Activated CD4-positive, alpha-beta T cell treated with anti-CD3 and anti-CD28 coated beads, Interleukin-2, amount 10 ng/mL, durations not matched to agents 24 days and 14 days (primary cell): ENCODE data around the gene FAR2. TPM values are rescaled to one million over a fixed set of nuclear protein-coding genes. Genes with fewer than 3 reads are reported as not detected.

ENCODE experiments used
- DNase-seq: peaks from one replicate; pipeline ENCODE4 v3.0.0; 2022
- H3K27ac Mint-ChIP-seq: one replicate; pipeline ENCODE4 v1.8.0; 2022; ENCODE audit warnings: mild to moderate bottlenecking, mixed read lengths
- H3K27me3 Mint-ChIP-seq: one replicate; pipeline ENCODE4 v1.8.0; 2022; ENCODE audit warnings: mixed read lengths
- H3K36me3 Mint-ChIP-seq: one replicate; pipeline ENCODE4 v1.8.0; 2022; ENCODE audit warnings: low read depth, mild to moderate bottlenecking, mixed read lengths
- H3K4me1 Mint-ChIP-seq: one replicate; pipeline ENCODE4 v1.8.0; 2021; ENCODE audit warnings: mixed read lengths
- H3K4me3 Mint-ChIP-seq: one replicate; pipeline ENCODE4 v1.8.0; 2022; ENCODE audit warnings: mild to moderate bottlenecking, moderate library complexity, mixed read lengths
- H3K9me3 Mint-ChIP-seq: one replicate; pipeline ENCODE4 v1.8.0; 2021; ENCODE audit warnings: mixed read lengths
- intact Hi-C: fragments of 100-400 bp; cut with micrococcal nuclease; formaldehyde crosslinking; loops from one replicate; pipeline ENCODE4 v1.15.1; 2023
- total RNA-seq: library from RNA; stranded (reverse); gene quantifications from 2 replicates; pipeline ENCODE4 v1.2.3, GENCODE V29; 2022

The FAR2 gene
- total RNA-seq, 1 donor from 2014 or later, result 5.2 TPM

DNA sequence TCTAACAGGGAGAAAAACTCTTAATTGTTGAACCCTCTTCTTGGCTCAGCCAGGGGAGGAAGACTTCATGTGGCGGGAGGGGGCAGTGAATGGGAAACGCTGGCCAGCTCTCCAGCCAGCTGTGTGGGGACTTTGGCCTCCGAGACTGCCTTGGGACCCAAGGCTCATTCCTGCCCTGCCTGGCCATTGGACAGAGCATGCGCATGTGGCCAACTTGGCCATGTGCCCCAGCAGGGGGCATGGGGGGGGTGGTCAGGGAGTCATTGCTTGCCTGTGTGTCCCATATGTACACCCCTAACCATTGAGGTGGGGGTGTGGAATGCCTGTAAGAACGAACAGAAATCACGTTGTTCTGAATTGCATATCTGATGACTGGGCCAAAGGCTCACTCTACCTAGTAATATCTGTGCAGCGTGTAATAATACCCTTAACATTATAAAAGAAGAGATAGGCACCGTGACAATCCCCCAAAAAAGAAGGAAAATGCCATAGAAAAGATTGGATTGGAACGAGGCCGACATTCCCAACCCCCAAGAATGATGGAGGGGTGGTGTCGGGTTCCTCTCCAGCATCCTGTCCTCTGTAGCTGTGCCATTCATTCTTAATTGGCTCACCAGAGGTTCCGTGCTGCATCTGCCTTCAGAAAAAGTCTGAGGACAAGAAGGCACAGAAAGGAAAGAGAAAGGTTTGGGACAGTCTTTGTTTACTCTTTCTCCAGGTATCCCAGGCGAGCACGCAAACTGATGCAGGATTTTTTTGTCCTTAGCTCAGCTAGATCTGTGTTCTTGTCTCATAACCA lies 3.5 kb upstream of the FAR2 start:
- Mint-ChIP-seq H3K27ac (no peak overlapping the region), H3K4me3 (no peak overlapping the region), H3K9me3 (peaks cover 7% of the 10 kb centered on the region), H3K36me3 (no peaks in the 10 kb centered on the region), H3K27me3 (peaks cover 51% of the 10 kb centered on the region), H3K4me1 (peaks cover 11% of the 10 kb centered on the region)
- intact Hi-C loops, result loop anchor here (5.0 kb wide), 1 partner anchor 97 kb away; no protein-coding TSS in a partner anchor
- DNase-seq, result no peak

DNA sequence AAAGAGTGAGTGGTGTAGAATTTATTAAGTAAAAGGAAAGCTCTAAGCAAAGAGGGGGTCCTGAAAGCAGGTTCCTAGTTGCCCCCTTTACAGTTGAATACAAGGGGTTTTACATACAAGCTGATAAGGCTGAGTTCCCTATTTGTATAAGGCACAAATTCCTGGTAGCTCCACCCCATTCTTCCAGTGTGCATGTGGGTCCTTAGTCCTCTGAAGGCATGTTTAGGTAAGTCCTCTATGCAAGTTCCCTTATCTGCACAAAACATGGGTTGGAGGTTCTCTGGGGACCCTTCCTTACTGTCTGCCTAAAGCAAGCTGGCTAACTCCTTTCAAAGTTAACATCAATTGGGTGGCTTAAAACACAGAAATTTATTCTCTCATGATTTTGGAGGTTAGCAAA lies 2.9 kb upstream of the FAR2 start:
- intact Hi-C loops, result loop anchor here (5.0 kb wide), 1 partner anchor 96 kb away; no protein-coding TSS in a partner anchor
- no peak for DNase-seq
- H3K4me3 Mint-ChIP-seq, result no peak overlapping the region

DNA sequence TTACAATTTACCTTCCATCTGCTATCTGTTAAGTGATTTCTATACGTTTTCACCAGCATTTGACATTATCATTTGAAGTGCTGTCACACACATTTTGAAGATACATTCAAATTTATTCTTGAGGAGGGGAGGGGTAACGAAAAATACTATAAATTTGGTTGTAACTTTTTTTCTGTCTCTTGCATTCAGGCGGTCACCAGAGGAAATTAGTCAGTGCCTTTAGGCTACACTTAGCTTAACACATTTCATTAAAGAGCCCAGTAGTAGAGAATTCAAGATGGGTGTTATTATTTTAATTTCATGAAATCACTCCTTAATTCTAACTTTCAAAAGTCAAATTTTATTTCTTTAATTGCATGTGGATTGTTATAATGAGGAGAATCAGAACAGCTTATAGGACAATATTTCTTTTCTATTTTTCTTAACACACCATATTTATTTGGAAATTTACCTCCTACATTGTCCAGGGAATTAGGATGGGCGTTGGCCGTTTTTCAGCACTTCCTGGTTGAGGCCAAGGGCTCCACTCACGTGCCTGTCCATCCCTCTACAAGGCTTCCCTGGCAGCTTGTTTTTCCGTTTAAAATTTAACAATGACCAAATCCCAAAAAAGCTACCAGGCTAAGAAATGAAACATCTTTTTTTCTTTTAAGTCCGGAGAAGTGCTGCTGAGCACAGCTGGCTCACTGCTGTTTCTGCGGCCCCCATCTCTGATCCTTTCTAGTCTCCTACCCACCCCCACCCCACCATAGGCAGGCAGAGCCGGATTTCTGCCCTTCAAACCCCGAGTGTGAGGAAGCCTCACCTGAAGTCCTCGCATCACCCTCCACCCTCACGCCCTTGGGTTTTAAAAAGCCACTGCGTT lies 1.1 kb upstream of the FAR2 start:
- Mint-ChIP-seq H3K27me3 (peaks cover 53% of the 10 kb centered on the region), H3K4me3 (peak overlapping the region; percentile 95)
- intact Hi-C loops, result loop anchor here (2.0 to 5.0 kb wide), 3 partner anchors 45 to 233 kb away; partner anchors contain the start of gene ERGIC2

More for the DNA sequence above, 2.9 kb upstream of the FAR2 start:
- peaks cover 12% of the 10 kb centered on the region for H3K4me1 Mint-ChIP-seq
- H3K9me3 Mint-ChIP-seq, result peaks cover 7% of the 10 kb centered on the region
- H3K27me3 Mint-ChIP-seq, result peaks cover 57% of the 10 kb centered on the region
- no peak overlapping the region for H3K27ac Mint-ChIP-seq
- peaks cover 2% of the 10 kb centered on the region for H3K36me3 Mint-ChIP-seq

DNA sequence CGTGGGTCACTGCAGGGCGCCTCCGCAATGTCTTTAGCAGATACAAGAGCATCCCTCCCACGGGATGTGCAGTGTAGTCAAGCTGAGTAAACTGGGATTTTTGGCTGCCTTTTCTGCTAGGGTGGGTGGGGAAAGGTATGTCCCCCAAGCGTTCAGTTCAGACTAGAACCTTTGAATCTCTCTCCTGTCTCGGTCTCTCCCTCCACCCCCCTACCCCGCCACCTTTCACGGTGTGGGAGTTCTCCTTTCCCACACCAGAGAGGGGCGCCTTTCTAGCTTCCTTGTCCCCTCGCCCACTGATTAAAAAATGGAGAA lies 525 bp upstream of the FAR2 start:
- Mint-ChIP-seq H3K4me3 (peak overlapping the region; percentile 95), H3K9me3 (peaks cover 7% of the 10 kb centered on the region), H3K27me3 (peaks cover 58% of the 10 kb centered on the region), H3K27ac (peak overlapping the region; percentile 93), H3K36me3 (peaks cover 2% of the 10 kb centered on the region), H3K4me1 (peaks cover 15% of the 10 kb centered on the region)
- peak; percentile 67 for DNase-seq
- intact Hi-C loops, result loop anchor here (2.0 to 5.0 kb wide), 3 partner anchors 46 to 232 kb away; partner anchors contain the start of gene ERGIC2

More for the DNA sequence above, 1.1 kb upstream of the FAR2 start:
- Mint-ChIP-seq H3K36me3 (peaks cover 2% of the 10 kb centered on the region), H3K27ac (no peak overlapping the region), H3K4me1 (peaks cover 12% of the 10 kb centered on the region), H3K9me3 (peaks cover 7% of the 10 kb centered on the region)
- DNase-seq, result no peak

DNA sequence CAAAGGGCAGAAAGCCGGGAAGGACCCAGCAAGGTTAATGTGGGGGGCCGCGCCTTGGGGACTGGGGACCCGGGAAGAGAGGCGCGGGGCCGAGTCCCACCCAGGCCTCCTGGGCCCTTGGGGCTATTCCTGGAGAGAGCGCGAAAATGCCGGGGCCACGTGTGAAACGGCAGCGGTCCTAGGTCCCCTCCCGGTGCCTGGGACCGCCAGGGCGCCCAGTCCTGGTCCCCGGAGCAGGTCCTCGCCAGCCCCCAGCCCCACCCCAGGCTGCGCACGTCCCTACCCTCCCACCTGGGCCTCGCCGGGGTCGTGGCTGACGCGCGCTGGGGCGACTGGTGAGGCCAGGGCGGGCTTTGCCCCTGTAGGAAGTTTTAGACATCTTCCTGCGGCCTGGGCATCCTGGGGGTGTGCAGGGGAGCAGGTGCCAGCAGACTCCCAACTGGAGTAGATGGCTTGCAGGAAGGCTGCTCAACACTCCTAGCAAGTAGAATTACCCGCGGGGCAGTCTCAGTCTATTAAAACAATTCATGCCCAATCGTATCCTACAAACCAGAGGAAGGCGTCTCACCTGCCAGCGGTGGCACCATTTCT lies 708 bp downstream of the FAR2 start:
- H3K36me3 Mint-ChIP-seq, result peaks cover 2% of the 10 kb centered on the region
- peaks cover 17% of the 10 kb centered on the region for H3K4me1 Mint-ChIP-seq
- peak overlapping the region; percentile 95 for H3K4me3 Mint-ChIP-seq
- peaks cover 7% of the 10 kb centered on the region for H3K9me3 Mint-ChIP-seq
- peaks cover 52% of the 10 kb centered on the region for H3K27me3 Mint-ChIP-seq
- intact Hi-C loops, result loop anchor here (2.0 to 5.0 kb wide), 3 partner anchors 47 to 231 kb away; partner anchors contain the start of gene ERGIC2
- DNase-seq, result peak; percentile 58
- peak overlapping the region; percentile 93 for H3K27ac Mint-ChIP-seq

DNA sequence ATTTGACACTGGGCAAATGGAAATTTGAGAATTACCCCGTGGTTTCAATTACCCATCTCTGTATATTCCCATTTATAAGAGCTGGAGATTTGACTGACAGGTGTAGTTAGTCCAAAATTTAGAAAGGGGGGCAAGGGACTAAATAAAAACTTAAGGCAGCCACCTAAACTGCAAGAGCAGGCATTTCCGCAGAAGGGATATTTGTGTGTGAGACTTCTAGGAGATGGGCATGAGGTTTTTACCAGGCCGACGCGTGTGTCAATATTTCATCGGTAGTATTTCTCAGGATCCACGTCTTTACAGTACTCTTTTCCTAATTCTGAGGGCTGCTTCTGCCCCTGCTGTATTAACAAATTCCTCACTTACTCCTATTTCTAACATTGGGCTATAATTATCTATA lies 1.4 kb downstream of the FAR2 start:
- H3K27ac Mint-ChIP-seq, result no peak overlapping the region
- H3K4me3 Mint-ChIP-seq, result peak overlapping the region; percentile 57
- DNase-seq, result no peak
- peaks cover 19% of the 10 kb centered on the region for H3K4me1 Mint-ChIP-seq
- intact Hi-C loops, result no loop called here
- peaks cover 2% of the 10 kb centered on the region for H3K36me3 Mint-ChIP-seq
- peaks cover 46% of the 10 kb centered on the region for H3K27me3 Mint-ChIP-seq
- H3K9me3 Mint-ChIP-seq, result peaks cover under 1% of the 10 kb centered on the region

DNA sequence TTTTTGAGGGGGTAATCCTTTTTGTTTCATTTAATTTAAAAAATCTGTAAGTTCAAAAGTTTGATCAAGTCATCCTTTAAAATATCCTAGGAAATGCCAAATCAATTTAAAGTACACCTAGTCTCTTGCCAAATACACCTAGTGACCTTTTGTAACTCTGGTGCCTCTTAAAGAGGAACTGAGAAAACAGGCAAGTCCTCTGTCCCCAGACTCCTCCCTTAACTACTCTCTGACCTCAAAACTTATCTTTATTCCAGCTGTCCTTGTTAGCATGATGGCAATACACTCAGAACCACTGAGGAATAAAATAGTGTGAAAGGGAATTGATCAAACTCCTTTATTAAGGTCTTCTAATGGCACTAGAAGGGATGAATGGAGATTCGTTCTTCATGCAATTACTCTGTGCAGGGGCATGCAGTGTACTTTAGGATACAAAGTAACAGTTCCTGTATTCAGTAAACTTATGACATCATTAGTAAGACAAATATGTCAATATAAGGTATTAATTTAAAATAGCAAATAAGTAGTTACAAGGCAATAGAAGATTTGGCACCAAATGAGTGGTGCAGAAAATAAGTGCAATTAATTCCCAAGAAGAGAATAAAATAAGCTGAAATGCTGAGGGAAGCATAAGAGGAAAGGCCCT lies 3.3 kb downstream of the FAR2 start:
- Mint-ChIP-seq H3K9me3 (no peaks in the 10 kb centered on the region), H3K36me3 (peaks cover 2% of the 10 kb centered on the region), H3K27ac (no peak overlapping the region), H3K4me1 (peaks cover 19% of the 10 kb centered on the region), H3K4me3 (no peak overlapping the region), H3K27me3 (peaks cover 32% of the 10 kb centered on the region)
- intact Hi-C loops, result no loop called here
- DNase-seq, result no peak

DNA sequence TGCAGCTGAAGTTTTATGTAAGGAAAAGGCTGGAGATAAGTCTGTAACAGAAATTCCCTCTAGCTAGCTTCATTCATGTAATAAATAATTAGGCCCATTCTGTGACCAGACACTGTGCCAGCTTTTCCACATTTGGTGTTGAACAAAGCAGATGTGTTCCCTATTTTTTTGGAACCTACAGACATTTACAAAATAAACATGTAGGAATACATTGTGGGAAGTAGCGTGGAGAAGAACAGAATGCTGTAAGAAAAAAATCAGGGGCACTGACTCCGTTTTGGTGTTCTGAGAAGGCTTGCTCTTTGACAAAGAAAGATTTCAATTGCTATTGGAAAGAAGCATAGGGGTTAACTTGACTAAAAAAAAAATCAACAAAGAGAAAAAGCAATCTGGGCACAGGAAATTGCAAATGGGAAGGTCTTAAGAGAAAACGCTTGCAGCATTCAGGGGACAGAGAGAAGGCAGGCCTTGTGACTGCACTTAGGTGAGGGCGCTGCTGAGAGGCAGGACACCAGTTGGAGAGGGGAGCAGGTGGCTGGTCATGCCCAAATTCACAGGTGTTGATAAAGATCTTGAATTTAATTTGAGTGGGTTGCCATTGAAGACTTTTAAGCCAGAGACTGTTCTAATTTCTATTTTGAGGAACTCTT lies 4.0 kb downstream of the FAR2 start:
- no peak overlapping the region for H3K4me3 Mint-ChIP-seq
- no peak for DNase-seq
- no peak overlapping the region for H3K27ac Mint-ChIP-seq
- intact Hi-C loops, result no loop called here
- peaks cover 28% of the 10 kb centered on the region for H3K27me3 Mint-ChIP-seq
- peaks cover 2% of the 10 kb centered on the region for H3K36me3 Mint-ChIP-seq
- H3K9me3 Mint-ChIP-seq, result no peaks in the 10 kb centered on the region
- peaks cover 18% of the 10 kb centered on the region for H3K4me1 Mint-ChIP-seq

DNA sequence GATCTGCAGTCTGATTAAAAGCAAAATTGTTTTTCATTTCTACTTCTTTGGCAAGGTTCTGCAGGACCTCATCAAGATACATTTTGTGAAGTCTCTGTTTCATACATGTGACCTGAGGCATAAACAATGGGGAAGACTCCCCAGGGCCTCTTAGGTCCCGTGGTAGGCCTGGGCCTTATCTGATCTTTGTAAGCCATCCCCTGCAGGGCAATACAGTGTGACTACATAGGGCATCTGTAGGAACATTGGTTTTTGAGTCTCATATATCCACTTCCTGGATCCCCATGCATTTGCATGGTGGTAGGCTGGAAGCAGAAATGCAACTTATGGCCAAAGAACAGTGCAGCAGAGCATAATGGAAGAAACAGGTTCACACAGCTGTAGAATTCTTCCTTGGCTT lies 6.0 kb downstream of the FAR2 start:
- intact Hi-C loops, result no loop called here
- Mint-ChIP-seq H3K27ac (no peak overlapping the region), H3K36me3 (peaks cover 2% of the 10 kb centered on the region), H3K4me3 (no peak overlapping the region), H3K4me1 (peaks cover 11% of the 10 kb centered on the region), H3K9me3 (no peaks in the 10 kb centered on the region), H3K27me3 (peaks cover 18% of the 10 kb centered on the region)
- no peak for DNase-seq

DNA sequence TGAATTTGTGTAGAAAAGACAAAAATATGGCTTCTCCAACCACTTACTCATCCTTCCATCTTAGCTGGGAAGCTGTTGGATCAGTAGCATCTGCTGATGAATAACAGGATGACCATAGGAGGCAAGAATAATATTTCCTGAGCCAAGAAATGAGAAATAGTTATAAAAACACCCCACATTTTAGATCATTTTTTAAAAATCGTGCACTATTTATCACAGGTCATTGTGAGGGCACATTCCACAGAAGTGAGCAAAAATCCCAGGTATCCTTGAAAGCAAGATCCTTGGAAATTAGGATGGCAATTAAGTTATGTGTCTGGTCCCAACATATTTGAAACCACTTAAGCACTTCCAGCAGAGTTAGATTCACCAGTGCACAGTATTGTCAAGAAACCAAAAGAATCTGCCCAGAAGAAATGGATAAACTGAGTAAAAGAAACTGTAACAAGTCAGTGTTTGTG lies 8.4 kb downstream of the FAR2 start:
- H3K27ac Mint-ChIP-seq, result no peak overlapping the region
- H3K36me3 Mint-ChIP-seq, result no peaks in the 10 kb centered on the region
- peaks cover 16% of the 10 kb centered on the region for H3K4me1 Mint-ChIP-seq
- H3K4me3 Mint-ChIP-seq, result no peak overlapping the region
- H3K9me3 Mint-ChIP-seq, result peaks cover 6% of the 10 kb centered on the region
- peaks cover 5% of the 10 kb centered on the region for H3K27me3 Mint-ChIP-seq
- intact Hi-C loops, result no loop called here
- no peak for DNase-seq

DNA sequence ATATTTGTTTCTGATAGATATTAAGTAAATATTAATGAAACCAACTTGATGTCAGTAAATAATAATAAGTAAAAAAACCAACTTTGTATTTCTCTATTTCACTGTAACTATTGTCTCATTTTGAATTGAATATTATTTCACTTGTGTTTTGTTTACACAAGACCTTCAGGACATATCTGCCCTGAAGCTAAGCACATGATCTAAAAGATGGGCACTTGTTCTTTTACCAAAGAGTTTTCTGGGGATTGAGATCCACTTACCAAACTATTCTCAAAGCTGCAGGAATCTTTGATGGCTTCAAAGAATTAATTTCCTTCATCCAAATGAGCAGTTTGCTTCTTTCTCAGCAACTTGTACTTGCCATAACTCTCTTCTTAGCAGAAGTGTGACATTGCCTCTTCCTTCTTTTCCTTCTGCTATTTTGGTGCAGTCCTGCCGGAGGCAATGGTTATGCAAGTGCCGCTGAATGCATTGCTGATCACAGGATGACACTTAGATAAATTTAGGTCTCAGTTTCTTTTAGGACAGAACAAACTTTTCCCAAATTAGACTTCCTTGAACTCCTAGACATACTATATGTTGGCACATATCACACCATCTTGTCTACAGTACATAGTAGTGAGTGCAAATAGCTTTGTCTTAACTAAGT lies 9.2 kb downstream of the FAR2 start:
- H3K4me3 Mint-ChIP-seq, result no peak overlapping the region
- intact Hi-C loops, result no loop called here

DNA sequence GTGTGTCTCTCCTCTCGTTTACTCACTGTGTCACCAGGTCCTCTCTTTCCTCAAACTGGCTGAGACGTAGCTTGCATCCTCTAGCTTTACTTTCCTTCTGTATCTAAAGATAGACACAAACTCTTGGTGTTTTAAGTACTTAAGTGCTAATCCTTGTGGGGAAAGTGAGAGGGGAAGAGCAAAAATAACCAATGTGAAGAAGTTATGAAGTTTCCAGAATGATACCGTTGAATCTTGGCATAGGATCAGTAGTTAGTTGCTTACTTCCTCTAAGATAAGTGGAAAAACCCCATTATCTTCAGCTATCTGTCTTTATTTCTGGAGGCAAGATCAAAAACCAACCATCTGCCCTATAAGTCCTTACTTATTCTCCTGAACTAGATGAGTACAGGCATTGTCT lies 10.6 kb downstream of the FAR2 start:
- peak; percentile 17 for DNase-seq
- Mint-ChIP-seq H3K4me3 (no peak overlapping the region), H3K27ac (no peak overlapping the region), H3K27me3 (no peaks in the 10 kb centered on the region), H3K9me3 (peaks cover 6% of the 10 kb centered on the region), H3K4me1 (peaks cover 15% of the 10 kb centered on the region), H3K36me3 (no peaks in the 10 kb centered on the region)
- intact Hi-C loops, result no loop called here

More for the DNA sequence above, 9.2 kb downstream of the FAR2 start:
- no peak for DNase-seq
- peaks cover 16% of the 10 kb centered on the region for H3K4me1 Mint-ChIP-seq
- H3K27ac Mint-ChIP-seq, result no peak overlapping the region
- H3K27me3 Mint-ChIP-seq, result peaks cover 4% of the 10 kb centered on the region
- H3K9me3 Mint-ChIP-seq, result peaks cover 6% of the 10 kb centered on the region
- no peaks in the 10 kb centered on the region for H3K36me3 Mint-ChIP-seq
